GM12873 (cell line): ENCODE data around the gene PDZRN4.

Experiments used
- CTCF ChIP-seq: IDR thresholded peaks from 2 replicates; pipeline ENCODE4 v1.5.1; 2012; ENCODE audit warnings: low read depth, mild to moderate bottlenecking, moderate library complexity, low read length, control low read depth; ENCODE audit not compliant: insufficient read depth; ENCODE audit errors: missing control alignments

The PDZRN4 gene

GRCh38 chr12:41514021-41514777, 326.1 kb downstream of the PDZRN4 start:
- TF ChIP-seq CTCF, result no peak

GRCh38 chr12:41514907-41515306, 326.8 kb downstream of the PDZRN4 start:
- peak; percentile 31 for TF ChIP-seq CTCF

GRCh38 chr12:41515953-41516352, 327.8 kb downstream of the PDZRN4 start:
- TF ChIP-seq CTCF, result no peak

- no peak for TF ChIP-seq CTCF
These were observed 332.7 kb downstream of the PDZRN4 start for GRCh38 chr12:41520869-41521268.

- no peak for TF ChIP-seq CTCF
These were observed 333.8 kb downstream of the PDZRN4 start for GRCh38 chr12:41521872-41522379.

GRCh38 chr12:41527062-41527461, 338.9 kb downstream of the PDZRN4 start:
- TF ChIP-seq CTCF, result no peak

GRCh38 chr12:41527534-41528116, 339.5 kb downstream of the PDZRN4 start:
- TF ChIP-seq CTCF, result no peak
